B cell (primary cell): Measurements from ENCODE around the gene TRMT13. TPM values are rescaled to one million over a fixed set of nuclear protein-coding genes. Genes with fewer than 3 reads are reported as not detected.

Experiments
- ATAC-seq: fragments of 200-7000 bp; cut with Tn5 transposase; one replicate; pipeline ENCODE4 v1.10.0; 2021; ENCODE audit warnings: low read depth, mild to moderate bottlenecking, moderate number of reproducible peaks, moderate library complexity
- CTCF ChIA-PET: fragments of 350-600 bp; sonication (Branson Sonifier 250); formaldehyde crosslinking; loops from one replicate; lab custom pipeline; 2021; ENCODE audit warnings: antibody characterized with exemption, inconsistent platforms; lab: Charles Lee
- POLR2A ChIA-PET: fragments of 350-600 bp; sonication (Branson Sonifier 250); formaldehyde crosslinking; loops from one replicate; lab custom pipeline; 2021; ENCODE audit warnings: antibody characterized with exemption; lab: Charles Lee
- DNase-seq: peaks from one replicate; pipeline ENCODE4 v3.0.0; 2013
- H2AFZ ChIP-seq: 2 replicates; pipeline ENCODE4 v1.6.1; 2012; ENCODE audit warnings: mild to moderate bottlenecking, low read depth, low read length; ENCODE audit not compliant: insufficient read depth, poor library complexity, severe bottlenecking
- H3K27ac ChIP-seq, 2 donors: 1 replicate in 1 of 2; 2 replicates in 1 of 2; pipeline ENCODE4 v1.5.1; 2012 to 2013; ENCODE audit warnings: low read length in 2 of 2, mild to moderate bottlenecking in 2 of 2, moderate library complexity in 1 of 2
- H3K27me3 ChIP-seq, 4 experiments: fragments of 200-600 bp in 1 of 4; sonication (generic) in 1 of 4; replicated peaks in 1 of 4; 1 replicate in 2 of 4; 2 replicates in 2 of 4; pipeline versions ENCODE4 v1.6.1 to v1.7.0; 2013 to 2016; ENCODE audit warnings: low read length in 3 of 4, mild to moderate bottlenecking in 2 of 4, mixed read lengths in 1 of 4, moderate library complexity in 1 of 4; ENCODE audit not compliant: insufficient read depth in 4 of 4, control insufficient read depth in 3 of 4; ENCODE audit errors: control extremely low read depth in 1 of 4
- H3K36me3 ChIP-seq, 2 experiments: replicated peaks in 1 of 2; 1 replicate in 1 of 2; 2 replicates in 1 of 2; pipeline versions ENCODE4 v1.6.1 to v1.7.1; 2013; ENCODE audit warnings: low read length in 1 of 2; ENCODE audit not compliant: insufficient read depth in 2 of 2, control insufficient read depth in 1 of 2; ENCODE audit errors: control extremely low read depth in 1 of 2, extremely low read depth in 1 of 2
- H3K4me1 ChIP-seq, 2 donors: fragments of 200-600 bp in 1 of 2; sonication (generic) in 1 of 2; 1 replicate in 1 of 2; 2 replicates in 1 of 2; pipeline versions ENCODE4 v1.5.1 to v1.6.1; 2013 to 2017; ENCODE audit warnings: low read length in 2 of 2; ENCODE audit not compliant: control insufficient read depth in 2 of 2, insufficient read depth in 2 of 2
- H3K4me2 ChIP-seq: replicated peaks from 2 replicates; pipeline ENCODE3; 2012; ENCODE audit warnings: mild to moderate bottlenecking, low read depth, low read length; ENCODE audit not compliant: poor library complexity, severe bottlenecking
- H3K4me3 ChIP-seq, 5 experiments: fragments of 200-600 bp in 1 of 5; sonication (generic) in 1 of 5; 1 replicate in 3 of 5; 2 replicates in 2 of 5; pipeline versions ENCODE4 v1.5.1 to v1.7.0; 2011 to 2016; ENCODE audit warnings: low read length in 4 of 5, mild to moderate bottlenecking in 4 of 5, low read depth in 2 of 5, control low read depth in 1 of 5, moderate library complexity in 1 of 5; ENCODE audit not compliant: insufficient read depth in 1 of 5; ENCODE audit errors: control extremely low read depth in 1 of 5, extremely low read depth in 1 of 5
- H3K79me2 ChIP-seq: fragments of 200-600 bp; sonication (generic); one replicate; pipeline ENCODE4 v1.6.0; 2016; ENCODE audit warnings: low read length; ENCODE audit not compliant: control insufficient read depth, insufficient read depth
- H3K9ac ChIP-seq: fragments of 200-600 bp; sonication (generic); 2 replicates; pipeline ENCODE4 v1.6.1; 2017; ENCODE audit warnings: mild to moderate bottlenecking, low read length, moderate library complexity
- H3K9me3 ChIP-seq, 3 donors: one replicate each; pipeline versions ENCODE4 v1.6.1 to v1.7.1; 2013; ENCODE audit warnings: low read length in 2 of 3; ENCODE audit not compliant: control insufficient read depth in 2 of 3, insufficient read depth in 1 of 3; ENCODE audit errors: control extremely low read depth in 1 of 3
- H4K20me1 ChIP-seq: 2 replicates; pipeline ENCODE4 v1.6.0; 2012; ENCODE audit warnings: mild to moderate bottlenecking, low read length; ENCODE audit not compliant: insufficient read depth, control insufficient read depth, poor library complexity, severe bottlenecking
- H3K27ac Mint-ChIP-seq: one replicate; pipeline ENCODE4 v1.8.0; 2021; ENCODE audit warnings: mixed read lengths
- H3K27me3 Mint-ChIP-seq: one replicate; pipeline ENCODE4 v1.8.0; 2021; ENCODE audit warnings: mixed read lengths
- H3K4me1 Mint-ChIP-seq: one replicate; pipeline ENCODE4 v1.8.0; 2021; ENCODE audit warnings: mixed read lengths
- H3K4me3 Mint-ChIP-seq: one replicate; pipeline ENCODE4 v1.8.0; 2021; ENCODE audit warnings: mixed read lengths
- H3K9me3 Mint-ChIP-seq: one replicate; pipeline ENCODE4 v1.8.0; 2022; ENCODE audit warnings: mixed read lengths; ENCODE audit not compliant: insufficient read depth
- EZH2 ChIP-seq: IDR thresholded peaks from 2 replicates; pipeline ENCODE4 v1.6.1; 2012; ENCODE audit warnings: borderline replicate concordance, low read depth, mild to moderate bottlenecking, moderate library complexity, low read length; ENCODE audit not compliant: insufficient read depth, poor library complexity, severe bottlenecking
- WGBS: methylation state at CpG from one replicate; pipeline ENCODE4 v1.1.5; 2013; ENCODE audit warnings: missing lambda C conversion rate; ENCODE audit not compliant: insufficient coverage; 5-methylcytosine and 5-hydroxymethylcytosine counted together
- intact Hi-C: fragments of 100-400 bp; cut with micrococcal nuclease; formaldehyde crosslinking; loops from one replicate; pipeline ENCODE4 v1.10.0; 2022
- polyA plus RNA-seq: library from polyadenylated mRNA; depleted of rRNA; stranded (reverse); fragments of >200 nt; gene quantifications from 2 replicates; pipeline ENCODE4 v1.2.3, GENCODE V29; 2012
- total RNA-seq, 2 donors: library from RNA; stranded (reverse); fragments of 120-200 nt in 1 of 2; gene quantifications; 1 replicate in 1 of 2; 2 replicates in 1 of 2; pipeline versions ENCODE4 v1.2.3 to v1.2.4, GENCODE V29; 2013 to 2022
- TF ChIP-seq, protein P1 (sequence below): fragments of 200-600 bp; IDR thresholded peaks from one replicate; pipeline ENCODE4 v1.8.0; 2022; ENCODE audit warnings: antibody characterized with exemption, mild to moderate bottlenecking

Gene TRMT13
- total and polyA plus RNA-seq, 2 donors (not counting 1 experiment from before 2014, with no cell fraction given), result 15.6 to 40.1 TPM

- DNase-seq (no peak), ATAC-seq (no peak)
- H3K9ac ChIP-seq, result no peak overlapping the region
- ChIA-PET POLR2A (no interaction called here), CTCF (no interaction called here)
- Mint-ChIP-seq H3K27me3 (no peaks in the 10 kb centered on the region), H3K27ac (no peak overlapping the region), H3K4me1 (no peaks in the 10 kb centered on the region), H3K4me3 (no peak overlapping the region), H3K9me3 (no peaks in the 10 kb centered on the region)
- no peak overlapping the region for H3K4me2 ChIP-seq
- TF ChIP-seq, protein P1, sequence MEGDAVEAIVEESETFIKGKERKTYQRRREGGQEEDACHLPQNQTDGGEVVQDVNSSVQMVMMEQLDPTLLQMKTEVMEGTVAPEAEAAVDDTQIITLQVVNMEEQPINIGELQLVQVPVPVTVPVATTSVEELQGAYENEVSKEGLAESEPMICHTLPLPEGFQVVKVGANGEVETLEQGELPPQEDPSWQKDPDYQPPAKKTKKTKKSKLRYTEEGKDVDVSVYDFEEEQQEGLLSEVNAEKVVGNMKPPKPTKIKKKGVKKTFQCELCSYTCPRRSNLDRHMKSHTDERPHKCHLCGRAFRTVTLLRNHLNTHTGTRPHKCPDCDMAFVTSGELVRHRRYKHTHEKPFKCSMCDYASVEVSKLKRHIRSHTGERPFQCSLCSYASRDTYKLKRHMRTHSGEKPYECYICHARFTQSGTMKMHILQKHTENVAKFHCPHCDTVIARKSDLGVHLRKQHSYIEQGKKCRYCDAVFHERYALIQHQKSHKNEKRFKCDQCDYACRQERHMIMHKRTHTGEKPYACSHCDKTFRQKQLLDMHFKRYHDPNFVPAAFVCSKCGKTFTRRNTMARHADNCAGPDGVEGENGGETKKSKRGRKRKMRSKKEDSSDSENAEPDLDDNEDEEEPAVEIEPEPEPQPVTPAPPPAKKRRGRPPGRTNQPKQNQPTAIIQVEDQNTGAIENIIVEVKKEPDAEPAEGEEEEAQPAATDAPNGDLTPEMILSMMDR, result no peak
- no peak for TF ChIP-seq EZH2
- H3K36me3 ChIP-seq, result peaks cover 2 to 28% of the 10 kb centered on the region in 2 experiments
- no peak overlapping the region for H2AFZ ChIP-seq
- WGBS, result no CpG with 5 or more reads among the region's 4 CpGs
- no peaks in the 10 kb centered on the region for H3K4me1 ChIP-seq
- H4K20me1 ChIP-seq, result no peaks in the 10 kb centered on the region
- H3K27me3 ChIP-seq, result no peaks in the 10 kb centered on the region
- H3K27ac ChIP-seq, result no peak overlapping the region
- no peak overlapping the region for H3K4me3 ChIP-seq
- intact Hi-C loops, result no loop called here
- H3K79me2 ChIP-seq, result no peaks in the 10 kb centered on the region
- no peaks in the 10 kb centered on the region for H3K9me3 ChIP-seq
These were observed 25.3 kb upstream of the TRMT13 start for GRCh38 chr1:100107696-100108095.

DNA sequence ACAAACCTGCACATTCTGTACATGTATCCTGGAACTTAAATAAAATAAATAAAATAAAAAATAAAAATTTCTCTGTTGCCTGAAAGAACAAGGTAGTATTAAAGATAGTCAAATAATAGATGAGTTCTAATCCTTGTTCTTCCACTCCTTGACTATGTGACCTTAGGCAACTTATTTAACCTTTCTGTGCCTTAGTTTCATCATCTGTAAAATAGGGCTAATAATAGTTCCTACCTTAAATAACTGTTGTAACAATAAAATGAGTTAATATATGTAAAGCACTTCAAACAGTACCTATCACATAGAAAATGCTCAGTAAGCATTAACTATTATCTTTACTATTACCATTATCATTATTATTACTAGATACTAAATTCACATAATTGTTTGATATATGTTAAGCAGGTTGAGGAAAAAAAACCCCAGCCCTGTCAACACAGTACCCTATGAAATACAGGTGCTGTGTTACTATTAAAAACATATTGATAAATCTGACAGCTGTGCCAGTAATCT, 23.4 kb upstream of the TRMT13 start:
- H3K4me1 ChIP-seq, result no peaks in the 10 kb centered on the region
- intact Hi-C loops, result no loop called here
- TF ChIP-seq, protein P1, result no peak
- no peak for TF ChIP-seq EZH2
- H3K27me3 ChIP-seq, result no peaks in the 10 kb centered on the region
- H3K79me2 ChIP-seq, result no peaks in the 10 kb centered on the region
- ATAC-seq, result no peak
- ChIA-PET CTCF (no interaction called here), POLR2A (no interaction called here)
- H2AFZ ChIP-seq, result no peak overlapping the region
- H4K20me1 ChIP-seq, result no peaks in the 10 kb centered on the region
- H3K27ac ChIP-seq, result no peak overlapping the region
- peaks cover 0 to 11% of the 10 kb centered on the region in 2 experiments for H3K36me3 ChIP-seq
- DNase-seq, result no peak
- H3K9ac ChIP-seq, result no peak overlapping the region
- H3K4me3 Mint-ChIP-seq, result no peak overlapping the region
- H3K27ac Mint-ChIP-seq, result no peak overlapping the region
- no peak overlapping the region for H3K4me2 ChIP-seq
- no peaks in the 10 kb centered on the region for H3K9me3 Mint-ChIP-seq
- no peaks in the 10 kb centered on the region for H3K9me3 ChIP-seq
- H3K27me3 Mint-ChIP-seq, result no peaks in the 10 kb centered on the region
- no peak overlapping the region for H3K4me3 ChIP-seq
- H3K4me1 Mint-ChIP-seq, result no peaks in the 10 kb centered on the region
